MCF 10A (cell line): Measurements from ENCODE around the gene MFSD6. TPM values are rescaled to one million over a fixed set of nuclear protein-coding genes. Genes with fewer than 3 reads are reported as not detected.

Source experiments
- BruUV-seq: library from RNA; stranded (reverse); fragments of 400-500 nt; replicated peaks from 2 replicates; lab custom pipeline; 2021; lab: Mats Ljungman, UMichigan
- CTCF ChIA-PET: fragments of 300-600 bp; sonication (Branson Sonifier 250); formaldehyde crosslinking; extraction: SDS; loops from one replicate; lab custom pipeline; 2021; ENCODE audit warnings: antibody characterized with exemption, inconsistent platforms; lab: Yijun Ruan, JAX
- POLR2A ChIA-PET: fragments of 300-600, 350-650 bp; sonication (Branson Sonifier 250); formaldehyde crosslinking; extraction: SDS; loops from one replicate; lab custom pipeline; 2020; ENCODE audit warnings: antibody characterized with exemption, inconsistent platforms; lab: Yijun Ruan, JAX
- DNase-seq: peaks from one replicate; pipeline ENCODE4 v3.0.0-alpha.2; 2018; ENCODE audit not compliant: unreplicated experiment
- H3K27ac Mint-ChIP-seq: one replicate; pipeline ENCODE4 v1.8.0; 2022; ENCODE audit warnings: mild to moderate bottlenecking, low read depth, mixed read lengths; ENCODE audit not compliant: unreplicated experiment
- H3K27me3 Mint-ChIP-seq: one replicate; pipeline ENCODE4 v1.8.0; 2022; ENCODE audit warnings: mixed read lengths; ENCODE audit not compliant: insufficient read depth, unreplicated experiment
- H3K36me3 Mint-ChIP-seq: one replicate; pipeline ENCODE4 v1.8.0; 2022; ENCODE audit warnings: mild to moderate bottlenecking, moderate library complexity, mixed read lengths; ENCODE audit not compliant: insufficient read depth, unreplicated experiment
- H3K4me1 Mint-ChIP-seq: one replicate; pipeline ENCODE4 v1.8.0; 2022; ENCODE audit warnings: mixed read lengths; ENCODE audit not compliant: insufficient read depth, unreplicated experiment
- H3K4me3 Mint-ChIP-seq: one replicate; pipeline ENCODE4 v1.8.0; 2022; ENCODE audit warnings: mild to moderate bottlenecking, moderate library complexity, mixed read lengths; ENCODE audit not compliant: unreplicated experiment
- H3K9me3 Mint-ChIP-seq: one replicate; pipeline ENCODE4 v1.8.0; 2022; ENCODE audit warnings: mixed read lengths; ENCODE audit not compliant: unreplicated experiment
- intact Hi-C: fragments of 100-400 bp; cut with micrococcal nuclease; formaldehyde crosslinking; loops from 2 replicates; pipeline ENCODE4 v1.14.1; 2022
- total RNA-seq: library from RNA; stranded (reverse); gene quantifications from 2 replicates; pipeline ENCODE4 v1.2.3, GENCODE V29; 2022
- TF ChIP-seq, protein P1 (sequence below): fragments of 200-600 bp; IDR thresholded peaks from one replicate; pipeline ENCODE4 v1.8.0; 2022; ENCODE audit warnings: antibody characterized with exemption, mild to moderate bottlenecking; ENCODE audit not compliant: unreplicated experiment

MFSD6 gene
- total RNA-seq, 1 experiment from 2014 or later: 19.7 TPM

DNA sequence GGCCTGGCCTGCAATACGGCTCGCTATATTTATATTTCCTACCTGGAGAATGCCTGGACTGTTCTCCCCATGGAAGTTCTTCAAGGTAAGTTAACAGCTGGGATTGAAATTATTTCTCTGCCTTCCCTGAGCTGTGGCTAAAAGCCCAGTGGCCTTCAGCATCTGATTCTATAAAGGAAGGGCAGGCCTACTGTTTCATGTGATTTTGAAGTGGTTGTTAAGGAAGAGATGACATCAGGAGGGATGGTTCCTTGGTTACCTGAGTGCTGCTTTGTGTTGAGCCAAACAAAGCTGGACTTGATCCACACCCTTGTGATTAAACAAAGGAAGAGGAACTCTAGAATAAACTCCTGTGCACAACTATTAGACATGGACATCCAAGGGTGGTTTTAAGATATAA lies 61.6 kb downstream of the MFSD6 start:
- BruUV-seq: no TSS peak
- peak; percentile 78 for DNase-seq
- intact Hi-C loops: loop anchor here (5.0 kb wide), 1 partner anchor 62 kb away; the partner anchor contains the start of gene MFSD6
- H3K4me1 Mint-ChIP-seq: peaks cover 22% of the 10 kb centered on the region
- H3K9me3 Mint-ChIP-seq: peaks cover 6% of the 10 kb centered on the region
- ChIA-PET CTCF (no interaction called here), POLR2A (interaction anchor here (0.7 to 1.8 kb wide), 3 partner anchors 11 to 18 kb away, joined by 3 to 6 read pairs (median 4); no protein-coding TSS in a partner anchor)
- H3K36me3 Mint-ChIP-seq: peaks cover under 1% of the 10 kb centered on the region
- peak overlapping the region; percentile 86 for H3K27ac Mint-ChIP-seq
- no peaks in the 10 kb centered on the region for H3K27me3 Mint-ChIP-seq
- TF ChIP-seq, protein P1, sequence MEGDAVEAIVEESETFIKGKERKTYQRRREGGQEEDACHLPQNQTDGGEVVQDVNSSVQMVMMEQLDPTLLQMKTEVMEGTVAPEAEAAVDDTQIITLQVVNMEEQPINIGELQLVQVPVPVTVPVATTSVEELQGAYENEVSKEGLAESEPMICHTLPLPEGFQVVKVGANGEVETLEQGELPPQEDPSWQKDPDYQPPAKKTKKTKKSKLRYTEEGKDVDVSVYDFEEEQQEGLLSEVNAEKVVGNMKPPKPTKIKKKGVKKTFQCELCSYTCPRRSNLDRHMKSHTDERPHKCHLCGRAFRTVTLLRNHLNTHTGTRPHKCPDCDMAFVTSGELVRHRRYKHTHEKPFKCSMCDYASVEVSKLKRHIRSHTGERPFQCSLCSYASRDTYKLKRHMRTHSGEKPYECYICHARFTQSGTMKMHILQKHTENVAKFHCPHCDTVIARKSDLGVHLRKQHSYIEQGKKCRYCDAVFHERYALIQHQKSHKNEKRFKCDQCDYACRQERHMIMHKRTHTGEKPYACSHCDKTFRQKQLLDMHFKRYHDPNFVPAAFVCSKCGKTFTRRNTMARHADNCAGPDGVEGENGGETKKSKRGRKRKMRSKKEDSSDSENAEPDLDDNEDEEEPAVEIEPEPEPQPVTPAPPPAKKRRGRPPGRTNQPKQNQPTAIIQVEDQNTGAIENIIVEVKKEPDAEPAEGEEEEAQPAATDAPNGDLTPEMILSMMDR: no peak
- no peak overlapping the region for H3K4me3 Mint-ChIP-seq

DNA sequence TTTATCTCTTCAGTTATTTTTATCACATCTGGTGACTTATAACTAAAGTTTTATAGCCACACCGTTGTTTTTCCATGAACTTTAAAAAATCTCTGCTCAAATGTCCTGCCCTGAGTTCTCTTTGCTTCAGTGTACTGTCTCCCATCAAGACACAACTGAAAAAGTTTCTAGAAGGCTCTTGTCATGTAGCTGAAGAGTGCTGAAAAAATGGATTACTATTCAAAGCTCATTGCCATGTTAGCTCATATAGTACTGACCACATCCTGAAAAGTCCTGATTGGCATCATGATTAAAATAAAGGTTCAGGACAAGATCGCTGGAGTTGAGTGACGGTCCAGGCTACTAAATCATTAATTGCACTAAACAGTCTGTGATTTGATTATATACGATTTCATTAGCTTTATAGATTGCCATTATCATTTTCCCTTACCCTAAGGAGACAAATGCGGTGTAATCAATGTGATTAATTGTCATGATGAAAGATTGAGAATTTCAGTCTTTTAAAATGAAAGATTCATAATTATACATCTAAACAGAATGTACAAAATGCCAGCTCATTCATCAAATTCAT lies 62.2 kb downstream of the MFSD6 start:
- H3K36me3 Mint-ChIP-seq: no peaks in the 10 kb centered on the region
- H3K4me1 Mint-ChIP-seq: peaks cover 22% of the 10 kb centered on the region
- H3K27ac Mint-ChIP-seq: peak overlapping the region; percentile 86
- no peak for DNase-seq
- H3K4me3 Mint-ChIP-seq: no peak overlapping the region
- TSS peak; percentile 85 for BruUV-seq
- no peaks in the 10 kb centered on the region for H3K27me3 Mint-ChIP-seq
- ChIA-PET CTCF (interaction anchor here (0.6 to 1.2 kb wide), 4 partner anchors 24 to 210 kb away, joined by 3 to 4 read pairs (median 4); no protein-coding TSS in a partner anchor), POLR2A (interaction anchor here (0.7 to 1.8 kb wide), 4 partner anchors 11 to 19 kb away, joined by 3 to 6 read pairs (median 4); no protein-coding TSS in a partner anchor)
- intact Hi-C loops: no loop called here
- TF ChIP-seq, protein P1: no peak
- H3K9me3 Mint-ChIP-seq: peaks cover 6% of the 10 kb centered on the region

DNA sequence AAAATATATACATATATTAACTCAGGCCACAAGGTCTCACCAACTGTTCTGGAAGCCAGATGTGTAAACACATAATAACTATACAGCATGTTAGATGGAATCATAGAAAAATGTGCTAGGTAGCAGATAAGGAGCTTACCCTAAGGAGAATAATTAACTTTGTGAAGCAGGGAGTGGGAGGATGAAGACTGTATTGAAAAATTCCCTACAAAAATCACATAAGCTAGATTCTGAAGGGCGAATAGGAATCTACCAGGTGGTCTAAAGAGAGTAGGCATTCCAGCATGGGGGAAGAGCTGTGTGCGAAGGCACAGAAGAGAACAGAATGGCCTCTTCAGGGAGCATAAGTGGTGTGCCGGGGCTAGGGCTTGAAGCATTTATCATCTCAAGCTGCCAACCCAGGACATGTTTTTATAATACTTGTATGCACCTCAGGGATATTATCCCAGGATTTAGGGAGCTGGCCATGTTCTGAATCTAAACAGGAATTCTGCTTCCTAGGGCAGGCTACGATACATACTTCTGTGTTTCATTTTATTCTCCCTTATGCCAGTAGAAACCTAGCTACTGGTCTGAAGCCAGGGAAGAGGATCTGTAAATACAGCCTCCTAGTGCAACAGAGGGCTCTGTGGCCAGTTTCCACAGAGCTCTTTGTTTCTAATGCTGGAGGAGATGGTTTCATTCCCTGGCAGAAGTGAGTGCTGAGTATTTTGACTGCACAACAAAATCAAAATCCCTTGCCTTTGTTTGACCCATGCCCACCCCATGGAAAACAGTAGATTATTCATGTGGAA lies 69.7 kb downstream of the MFSD6 start:
- no TSS peak for BruUV-seq
- CTCF ChIA-PET: interaction anchor here (0.7 to 1.3 kb wide), 2 partner anchors 16 to 92 kb away, joined by 3 read pairs; no protein-coding TSS in a partner anchor
- H3K27me3 Mint-ChIP-seq: no peaks in the 10 kb centered on the region

More for the DNA sequence above, 69.7 kb downstream of the MFSD6 start:
- no peak overlapping the region for H3K4me3 Mint-ChIP-seq
- H3K9me3 Mint-ChIP-seq: no peaks in the 10 kb centered on the region
- DNase-seq: no peak
- no peaks in the 10 kb centered on the region for H3K4me1 Mint-ChIP-seq
- TF ChIP-seq, protein P1: no peak
- no peak overlapping the region for H3K27ac Mint-ChIP-seq
- POLR2A ChIA-PET: interaction anchor here (0.6 to 1.0 kb wide), 2 partner anchors 10 to 59 kb away, joined by 4 to 5 read pairs; no protein-coding TSS in a partner anchor
- H3K36me3 Mint-ChIP-seq: peaks cover 11% of the 10 kb centered on the region
- intact Hi-C loops: no loop called here
